ENCODE measurements around the gene BSDC1. TPM values are rescaled to one million over a fixed set of nuclear protein-coding genes. Genes with fewer than 3 reads are reported as not detected.
A peak's percentile ranks its signal among the peaks of the same experiment; 100 is the strongest.

The BSDC1 gene
- polyA plus RNA-seq, 1 donor from 2014 or later, result 158 TPM

- peak within 1 kb of the TSS; percentile 87 for H3K27ac ChIP-seq (ENCODE audit: low read length)
- H2AFZ ChIP-seq (ENCODE audit: low read depth, low read length), result peak within 1 kb of the TSS; percentile 65
- H3K4me3 ChIP-seq (ENCODE audit: low read length), result peak within 1 kb of the TSS; percentile 100
- TF ChIP-seq EZH2 (IDR thresholded peaks at IDR 0.05; ENCODE audit: borderline replicate concordance, insufficient read depth, low read length, poor library complexity, severe bottlenecking) (no peak), TAF1 (IDR thresholded peaks at IDR 0.05; ENCODE audit: low read depth) (peak; percentile 98), POLR2AphosphoS5 (IDR thresholded peaks at IDR 0.05) (peak; percentile 98), REST (IDR thresholded peaks at IDR 0.05; ENCODE audit: borderline replicate concordance) (peak; percentile 95), MXI1 (conservative IDR thresholded peaks at IDR 0.05; ENCODE audit: poor library complexity, severe bottlenecking) (peak; percentile 40)
- TF ChIP-seq, protein P1, sequence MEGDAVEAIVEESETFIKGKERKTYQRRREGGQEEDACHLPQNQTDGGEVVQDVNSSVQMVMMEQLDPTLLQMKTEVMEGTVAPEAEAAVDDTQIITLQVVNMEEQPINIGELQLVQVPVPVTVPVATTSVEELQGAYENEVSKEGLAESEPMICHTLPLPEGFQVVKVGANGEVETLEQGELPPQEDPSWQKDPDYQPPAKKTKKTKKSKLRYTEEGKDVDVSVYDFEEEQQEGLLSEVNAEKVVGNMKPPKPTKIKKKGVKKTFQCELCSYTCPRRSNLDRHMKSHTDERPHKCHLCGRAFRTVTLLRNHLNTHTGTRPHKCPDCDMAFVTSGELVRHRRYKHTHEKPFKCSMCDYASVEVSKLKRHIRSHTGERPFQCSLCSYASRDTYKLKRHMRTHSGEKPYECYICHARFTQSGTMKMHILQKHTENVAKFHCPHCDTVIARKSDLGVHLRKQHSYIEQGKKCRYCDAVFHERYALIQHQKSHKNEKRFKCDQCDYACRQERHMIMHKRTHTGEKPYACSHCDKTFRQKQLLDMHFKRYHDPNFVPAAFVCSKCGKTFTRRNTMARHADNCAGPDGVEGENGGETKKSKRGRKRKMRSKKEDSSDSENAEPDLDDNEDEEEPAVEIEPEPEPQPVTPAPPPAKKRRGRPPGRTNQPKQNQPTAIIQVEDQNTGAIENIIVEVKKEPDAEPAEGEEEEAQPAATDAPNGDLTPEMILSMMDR (IDR thresholded peaks at IDR 0.05; ENCODE audit: poor library complexity, severe bottlenecking), result no peak
- H3K9me3 ChIP-seq (ENCODE audit: low read length), result no peaks in the 10 kb centered on the region
- H3F3A ChIP-seq (ENCODE audit: insufficient read depth, low read length, poor library complexity, severe bottlenecking), result no peaks in the 10 kb centered on the region
- peaks cover 34% of the 10 kb centered on the region for H3K79me2 ChIP-seq (replicated peaks; ENCODE audit: insufficient read depth, low read length)
- no peaks in the 10 kb centered on the region for H3K27me3 ChIP-seq (ENCODE audit: insufficient read depth, low read depth, low read length)
- H3K36me3 ChIP-seq (ENCODE audit: insufficient read depth, low read length), result peaks cover 6% of the 10 kb centered on the region
- peaks cover 22% of the 10 kb centered on the region for H4K20me1 ChIP-seq (ENCODE audit: insufficient read depth)
- H3K4me2 ChIP-seq (ENCODE audit: low read length), result peak within 1 kb of the TSS; percentile 99
- H3K9ac ChIP-seq (ENCODE audit: low read length), result peak within 1 kb of the TSS; percentile 99
- H3K9me2 ChIP-seq (ENCODE audit: insufficient read depth, low read length), result no peaks in the 10 kb centered on the region
Observed at GRCh38 chr1:32335790-32336590, 58.3 kb downstream of the BSDC1 start, which contains the start of gene MARCKSL1. Gene MARCKSL1 (minus strand): TSS chr1:32336233. CDS start chr1:32336033, 200 bp downstream.

DNA sequence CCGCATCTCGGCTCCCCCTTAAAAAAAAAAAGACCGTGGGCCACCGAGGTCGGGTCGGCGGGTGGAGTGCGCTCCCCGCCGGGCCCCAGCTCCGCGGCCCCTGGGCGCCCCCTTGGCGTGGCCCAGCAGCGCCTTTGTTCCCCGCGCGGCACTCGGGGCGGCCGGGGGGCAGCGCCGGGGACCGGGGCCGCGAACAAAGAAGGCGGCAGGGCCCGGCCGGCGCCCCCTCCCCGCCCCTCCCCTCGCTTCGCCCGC is 58.8 kb downstream of the BSDC1 start:
- H3K36me3 ChIP-seq (ENCODE audit: insufficient read depth, low read length), result peaks cover 6% of the 10 kb centered on the region
- no peak overlapping the region for H2AFZ ChIP-seq (ENCODE audit: low read depth, low read length)
- no peaks in the 10 kb centered on the region for H3K9me2 ChIP-seq (ENCODE audit: insufficient read depth, low read length)
- no peak for TF ChIP-seq REST (IDR thresholded peaks at IDR 0.05; ENCODE audit: borderline replicate concordance)
- no peak for TF ChIP-seq RAD21 (conservative IDR thresholded peaks at IDR 0.05)
- no peak for TF ChIP-seq SMC3 (conservative IDR thresholded peaks at IDR 0.05; ENCODE audit: poor library complexity)
- no peak for TF ChIP-seq EP300 (conservative IDR thresholded peaks at IDR 0.05; ENCODE audit: poor library complexity, severe bottlenecking)
- TF ChIP-seq, protein P1 (IDR thresholded peaks at IDR 0.05; ENCODE audit: poor library complexity, severe bottlenecking), result no peak
- TF ChIP-seq EZH2 (IDR thresholded peaks at IDR 0.05; ENCODE audit: borderline replicate concordance, insufficient read depth, low read length, poor library complexity, severe bottlenecking), result no peak
- H3K27ac ChIP-seq (ENCODE audit: low read length), result peak overlapping the region; percentile 87
- H4K20me1 ChIP-seq (ENCODE audit: insufficient read depth), result peaks cover 22% of the 10 kb centered on the region
- peaks cover 34% of the 10 kb centered on the region for H3K79me2 ChIP-seq (replicated peaks; ENCODE audit: insufficient read depth, low read length)
- no peaks in the 10 kb centered on the region for H3K9me3 ChIP-seq (ENCODE audit: low read length)
- H3K4me2 ChIP-seq (ENCODE audit: low read length), result no peak overlapping the region
- no peaks in the 10 kb centered on the region for H3F3A ChIP-seq (ENCODE audit: insufficient read depth, low read length, poor library complexity, severe bottlenecking)
- peak overlapping the region; percentile 99 for H3K9ac ChIP-seq (ENCODE audit: low read length)
- H3K27me3 ChIP-seq (ENCODE audit: insufficient read depth, low read depth, low read length), result no peaks in the 10 kb centered on the region
- peak overlapping the region; percentile 100 for H3K4me3 ChIP-seq (ENCODE audit: low read length)
